Neural progenitor cell (in vitro differentiated cells): ENCODE data around the gene MAMSTR. TPM values are rescaled to one million over a fixed set of nuclear protein-coding genes. Genes with fewer than 3 reads are reported as not detected.

Source experiments
- DNase-seq: peaks from one replicate; pipeline ENCODE4 v3.0.0-alpha.2; 2016; ENCODE audit warnings: low spot score
- H2AFZ ChIP-seq: fragments of 200-600 bp; sonication (generic); replicated peaks from 2 replicates; pipeline ENCODE4 v1.6.1; 2016; ENCODE audit warnings: antibody characterized with exemption
- H3F3A ChIP-seq: fragments of 200-600 bp; sonication (generic); 2 replicates; pipeline ENCODE4 v1.6.1; 2016; ENCODE audit warnings: antibody characterized with exemption, low read depth
- H3K27ac ChIP-seq: fragments of 200-600 bp; sonication (generic); 2 replicates; pipeline ENCODE4 v1.5.1; 2016; ENCODE audit warnings: mild to moderate bottlenecking
- H3K27me3 ChIP-seq: fragments of 200-600 bp; sonication (generic); 2 replicates; pipeline ENCODE4 v1.6.1; 2016; ENCODE audit warnings: mild to moderate bottlenecking, moderate library complexity
- H3K36me3 ChIP-seq: fragments of 200-600 bp; sonication (generic); 2 replicates; pipeline ENCODE4 v1.5.1; 2016
- H3K4me1 ChIP-seq: fragments of 200-600 bp; sonication (generic); 2 replicates; pipeline ENCODE4 v1.6.1; 2016; ENCODE audit warnings: mixed run types
- H3K4me2 ChIP-seq: fragments of 200-600 bp; sonication (generic); 2 replicates; pipeline ENCODE4 v1.6.1; 2016
- H3K4me3 ChIP-seq: fragments of 200-600 bp; sonication (generic); 2 replicates; pipeline ENCODE4 v1.5.1; 2016
- H3K79me2 ChIP-seq: fragments of 200-600 bp; sonication (generic); 2 replicates; pipeline ENCODE4 v1.6.1; 2016; ENCODE audit warnings: low read depth
- H3K9ac ChIP-seq: fragments of 200-600 bp; sonication (generic); 2 replicates; pipeline ENCODE4 v1.6.1; 2016
- H3K9me3 ChIP-seq: fragments of 200-600 bp; sonication (generic); 2 replicates; pipeline ENCODE4 v1.5.1; 2016; ENCODE audit warnings: low read depth
- H4K20me1 ChIP-seq: fragments of 200-600 bp; sonication (generic); 2 replicates; pipeline ENCODE4 v1.6.1; 2016; ENCODE audit warnings: low read depth
- H3K27ac Mint-ChIP-seq: 3 replicates; pipeline ENCODE4 v1.8.0; 2021; ENCODE audit warnings: mixed read lengths
- H3K27me3 Mint-ChIP-seq: 2 replicates; pipeline ENCODE4 v1.8.0; 2022; ENCODE audit warnings: low read depth, mild to moderate bottlenecking, inconsistent platforms, moderate library complexity, mixed read lengths; ENCODE audit not compliant: insufficient read depth
- H3K36me3 Mint-ChIP-seq: 3 replicates; pipeline ENCODE4 v1.8.0; 2021; ENCODE audit warnings: mixed read lengths
- H3K4me1 Mint-ChIP-seq: 3 replicates; pipeline ENCODE4 v1.8.0; 2021; ENCODE audit warnings: mixed read lengths
- H3K4me3 Mint-ChIP-seq: 3 replicates; pipeline ENCODE4 v1.8.0; 2021; ENCODE audit warnings: mild to moderate bottlenecking, moderate library complexity, mixed read lengths
- H3K9me3 Mint-ChIP-seq: 3 replicates; pipeline ENCODE4 v1.8.0; 2020; ENCODE audit warnings: mixed read lengths
- EZH2 ChIP-seq: fragments of 200-600 bp; sonication (generic); IDR thresholded peaks from 2 replicates; pipeline ENCODE4 v1.6.1; 2017; ENCODE audit warnings: antibody characterized with exemption, mild to moderate bottlenecking, moderate library complexity
- EZH2phosphoT487 ChIP-seq: fragments of 200-600 bp; sonication (generic); IDR thresholded peaks from 2 replicates; pipeline ENCODE4 v1.6.1; 2017; ENCODE audit warnings: antibody characterized with exemption
- total RNA-seq: library from RNA; depleted of rRNA; stranded (reverse); fragments of >200 nt; gene quantifications from 2 replicates; pipeline ENCODE4 v1.2.3, GENCODE V29; 2015; ENCODE audit warnings: low replicate concordance
- TF ChIP-seq, protein P1 (sequence below): fragments of 200-600 bp; sonication (generic); IDR thresholded peaks from 2 replicates; pipeline ENCODE4 v1.5.1; 2017; ENCODE audit warnings: antibody characterized with exemption, mild to moderate bottlenecking

MAMSTR gene
- total RNA-seq, 1 donor from 2014 or later: 1.2 TPM

DNA sequence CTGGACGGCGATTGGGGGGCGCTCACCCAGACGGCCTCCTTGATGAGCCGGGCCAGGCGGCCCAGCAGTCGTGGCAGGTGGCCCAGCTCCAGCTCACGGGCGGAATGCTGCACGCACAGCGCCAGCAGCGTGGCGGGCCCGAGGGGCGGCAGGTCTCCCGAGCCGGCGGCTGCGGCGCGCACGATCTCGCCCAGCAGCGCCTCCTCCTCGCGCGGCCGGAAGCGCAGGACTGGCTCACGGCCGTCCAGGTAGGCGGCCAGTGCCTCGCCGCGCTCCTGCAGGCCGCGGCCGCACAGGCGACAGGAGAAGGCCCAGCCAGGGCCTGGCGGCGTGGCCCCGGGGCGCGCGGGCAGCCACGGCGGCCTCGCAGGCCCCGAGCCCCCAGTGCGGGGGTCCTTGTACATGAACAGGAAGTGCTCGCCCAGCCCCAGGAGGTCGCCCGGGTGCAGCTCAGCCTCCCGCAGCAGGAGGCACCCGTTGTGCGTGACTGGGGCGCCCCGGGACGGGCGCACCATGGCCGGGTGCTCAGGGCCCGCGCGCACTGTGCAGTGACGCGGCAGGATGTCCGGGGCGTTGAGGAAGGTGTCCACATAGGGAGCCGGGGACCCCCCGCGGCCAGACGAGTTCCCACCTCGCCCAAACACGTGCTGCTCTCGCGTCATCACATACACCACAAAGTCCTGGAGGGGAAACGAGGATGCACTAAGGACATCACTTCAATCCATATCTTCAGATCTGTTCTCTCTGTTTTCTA, 9.6 kb upstream of the MAMSTR start:
- Histone ChIP-seq H3K27me3 (no peaks in the 10 kb centered on the region), H4K20me1 (no peaks in the 10 kb centered on the region), H3K27ac (no peak overlapping the region), H2AFZ (no peak overlapping the region), H3K4me1 (no peaks in the 10 kb centered on the region), H3K4me2 (no peak overlapping the region), H3K9ac (no peak overlapping the region), H3K4me3 (no peak overlapping the region), H3K9me3 (no peaks in the 10 kb centered on the region), H3K36me3 (no peaks in the 10 kb centered on the region), H3K79me2 (no peaks in the 10 kb centered on the region), H3F3A (no peaks in the 10 kb centered on the region)
- TF ChIP-seq EZH2phosphoT487 (no peak), EZH2 (no peak)
- TF ChIP-seq, protein P1, sequence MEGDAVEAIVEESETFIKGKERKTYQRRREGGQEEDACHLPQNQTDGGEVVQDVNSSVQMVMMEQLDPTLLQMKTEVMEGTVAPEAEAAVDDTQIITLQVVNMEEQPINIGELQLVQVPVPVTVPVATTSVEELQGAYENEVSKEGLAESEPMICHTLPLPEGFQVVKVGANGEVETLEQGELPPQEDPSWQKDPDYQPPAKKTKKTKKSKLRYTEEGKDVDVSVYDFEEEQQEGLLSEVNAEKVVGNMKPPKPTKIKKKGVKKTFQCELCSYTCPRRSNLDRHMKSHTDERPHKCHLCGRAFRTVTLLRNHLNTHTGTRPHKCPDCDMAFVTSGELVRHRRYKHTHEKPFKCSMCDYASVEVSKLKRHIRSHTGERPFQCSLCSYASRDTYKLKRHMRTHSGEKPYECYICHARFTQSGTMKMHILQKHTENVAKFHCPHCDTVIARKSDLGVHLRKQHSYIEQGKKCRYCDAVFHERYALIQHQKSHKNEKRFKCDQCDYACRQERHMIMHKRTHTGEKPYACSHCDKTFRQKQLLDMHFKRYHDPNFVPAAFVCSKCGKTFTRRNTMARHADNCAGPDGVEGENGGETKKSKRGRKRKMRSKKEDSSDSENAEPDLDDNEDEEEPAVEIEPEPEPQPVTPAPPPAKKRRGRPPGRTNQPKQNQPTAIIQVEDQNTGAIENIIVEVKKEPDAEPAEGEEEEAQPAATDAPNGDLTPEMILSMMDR: peak; percentile 6
- Mint-ChIP-seq H3K4me1 (peaks cover 10% of the 10 kb centered on the region), H3K27me3 (peaks cover 18% of the 10 kb centered on the region), H3K36me3 (peaks cover 8% of the 10 kb centered on the region), H3K27ac (no peak overlapping the region), H3K9me3 (peaks cover 3% of the 10 kb centered on the region), H3K4me3 (no peak overlapping the region)
- peak; percentile 50 for DNase-seq

DNA sequence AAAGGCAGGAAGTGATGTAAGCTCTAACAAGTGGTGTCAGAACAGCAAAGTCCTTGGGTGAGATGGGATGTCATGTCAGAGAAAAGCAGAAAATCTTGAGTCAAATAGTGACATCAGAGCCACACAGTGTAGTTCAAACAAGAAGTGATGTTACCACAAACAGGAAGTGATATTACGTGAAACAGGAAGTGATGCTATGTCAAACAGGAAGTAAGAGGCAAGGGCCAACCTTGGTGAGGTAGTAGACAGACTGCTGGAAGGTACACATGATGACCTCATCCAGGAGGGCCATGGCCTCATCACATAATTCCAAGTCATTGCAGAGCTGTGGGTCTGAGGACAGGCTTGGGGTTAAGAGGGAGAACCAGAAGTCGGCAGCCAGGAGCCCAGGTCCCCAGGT, 7.0 kb upstream of the MAMSTR start:
- TF ChIP-seq, protein P1: no peak
- no peak for TF ChIP-seq EZH2
- no peak for TF ChIP-seq EZH2phosphoT487
- H3K27ac Mint-ChIP-seq: no peak overlapping the region
- no peak for DNase-seq
- H3K4me3 Mint-ChIP-seq: no peak overlapping the region
- H3K36me3 ChIP-seq: no peaks in the 10 kb centered on the region
- no peaks in the 10 kb centered on the region for H4K20me1 ChIP-seq
- H3K4me3 ChIP-seq: no peak overlapping the region
- no peaks in the 10 kb centered on the region for H3K79me2 ChIP-seq
- no peak overlapping the region for H3K4me2 ChIP-seq
- H3K9me3 ChIP-seq: no peaks in the 10 kb centered on the region
- no peak overlapping the region for H2AFZ ChIP-seq
- H3K27me3 Mint-ChIP-seq: peaks cover 8% of the 10 kb centered on the region
- no peak overlapping the region for H3K27ac ChIP-seq
- peaks cover 8% of the 10 kb centered on the region for H3K36me3 Mint-ChIP-seq
- no peaks in the 10 kb centered on the region for H3F3A ChIP-seq
- H3K4me1 ChIP-seq: no peaks in the 10 kb centered on the region
- H3K9ac ChIP-seq: no peak overlapping the region
- H3K4me1 Mint-ChIP-seq: peaks cover 13% of the 10 kb centered on the region
- no peaks in the 10 kb centered on the region for H3K27me3 ChIP-seq
- H3K9me3 Mint-ChIP-seq: peaks cover 3% of the 10 kb centered on the region

DNA sequence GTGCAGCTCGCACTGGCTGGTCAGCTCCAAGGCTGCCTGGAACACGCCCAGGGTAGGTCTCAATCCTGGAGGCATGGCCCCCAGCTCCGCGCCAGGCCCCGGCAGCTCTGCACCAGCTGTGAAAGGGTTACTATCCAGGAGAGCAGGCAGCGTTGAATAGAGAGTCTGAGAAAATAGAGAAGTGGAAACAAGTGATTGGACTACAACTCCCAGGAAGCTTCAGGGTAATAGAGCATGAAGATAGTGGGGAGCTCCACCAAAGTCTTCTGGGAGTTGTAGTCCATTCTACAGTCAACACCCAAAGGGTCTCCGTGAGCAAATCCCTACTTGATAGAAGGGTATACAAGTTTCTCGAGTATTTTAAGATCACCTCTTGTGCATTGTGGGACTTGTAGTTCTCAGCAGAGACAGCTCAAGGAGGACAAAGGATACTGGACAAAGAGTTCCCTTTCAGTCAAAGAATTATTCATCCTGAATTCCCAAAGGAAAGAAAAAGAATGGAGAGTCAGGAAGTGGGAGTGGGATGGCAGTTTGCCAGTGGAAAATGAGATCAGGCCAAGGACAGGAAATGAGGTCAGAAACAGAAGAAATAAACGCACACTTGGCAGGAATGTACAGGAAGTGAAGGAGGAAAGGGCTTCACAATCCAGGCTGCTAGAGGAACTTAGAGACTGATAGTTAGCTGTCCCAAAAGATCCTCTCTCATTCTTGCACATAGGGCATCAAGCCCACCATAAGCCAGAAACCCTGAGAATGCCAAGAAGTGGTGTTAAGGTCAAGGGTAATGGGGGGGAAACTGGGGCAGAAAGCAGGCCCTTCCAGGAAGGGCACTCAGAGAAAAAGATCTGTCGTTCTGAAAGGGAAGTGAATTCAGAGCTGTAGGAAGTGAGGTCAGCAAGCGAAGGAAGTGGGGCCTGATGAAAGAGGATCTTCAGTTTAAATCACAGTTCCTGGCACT, 5.5 kb upstream of the MAMSTR start:
- Histone ChIP-seq H2AFZ (peak overlapping the region; percentile 28), H3F3A (peaks cover under 1% of the 10 kb centered on the region), H3K4me2 (no peak overlapping the region), H3K4me3 (no peak overlapping the region), H3K9me3 (no peaks in the 10 kb centered on the region), H4K20me1 (no peaks in the 10 kb centered on the region), H3K27ac (no peak overlapping the region), H3K36me3 (no peaks in the 10 kb centered on the region), H3K4me1 (no peaks in the 10 kb centered on the region), H3K79me2 (no peaks in the 10 kb centered on the region), H3K9ac (no peak overlapping the region), H3K27me3 (no peaks in the 10 kb centered on the region)
- Mint-ChIP-seq H3K36me3 (peaks cover 4% of the 10 kb centered on the region), H3K9me3 (no peaks in the 10 kb centered on the region), H3K27me3 (peaks cover 11% of the 10 kb centered on the region), H3K4me3 (peak overlapping the region; percentile 16), H3K27ac (peak overlapping the region; percentile 85), H3K4me1 (peaks cover 25% of the 10 kb centered on the region)
- DNase-seq: peak; percentile 79
- TF ChIP-seq EZH2: no peak
- TF ChIP-seq, protein P1: no peak
- no peak for TF ChIP-seq EZH2phosphoT487
